GM18508 (cell line): Measurements from ENCODE around the gene ADAMTSL4.
"Not testable (repeated sequence)": the region's sequence is repeated elsewhere in the genome, so short reads cannot be mapped to it uniquely, and the experiment has no call there.

Experiments
- ATAC-seq: cut with Tn5 transposase; IDR thresholded peaks from one replicate; pipeline ENCODE4 v1.9.1; 2021; ENCODE audit warnings: moderate number of reproducible peaks; ENCODE audit not compliant: insufficient read depth, unreplicated experiment

Gene ADAMTSL4

DNA sequence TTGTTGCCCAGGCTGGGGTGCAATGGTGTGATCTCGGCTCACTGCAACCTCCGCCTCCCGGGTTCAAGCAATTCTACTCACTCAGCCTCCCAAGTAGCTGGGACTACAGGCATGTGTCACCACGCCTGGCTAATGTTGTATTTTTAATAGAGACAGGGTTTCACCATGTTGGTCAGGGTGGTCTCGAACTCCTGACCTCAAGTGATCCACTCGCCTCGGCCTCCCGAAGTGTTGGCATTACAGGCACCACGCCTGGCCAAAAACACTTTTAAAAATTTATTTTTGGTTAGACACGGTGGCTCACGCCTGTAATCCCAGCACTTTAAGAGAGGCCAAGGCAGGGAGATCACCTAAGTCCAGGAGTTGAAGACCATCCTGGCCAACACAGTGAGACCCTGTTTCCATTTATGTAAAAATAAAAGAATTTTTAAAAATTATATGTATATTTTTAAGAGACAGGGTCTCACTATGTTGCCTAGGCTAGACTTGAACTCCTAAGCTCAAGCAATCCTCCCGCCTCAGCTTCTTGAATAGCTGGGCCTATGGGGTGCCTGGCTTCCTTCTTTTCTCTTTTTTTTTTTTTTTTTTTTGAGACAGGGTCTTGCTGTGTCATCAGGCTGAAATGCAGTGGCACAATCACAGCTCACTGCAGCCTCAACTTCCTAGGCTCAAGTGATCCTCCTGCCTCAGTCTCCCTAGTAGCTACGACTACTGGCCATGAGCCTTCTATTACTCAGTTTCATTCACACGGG lies 16.2 kb downstream of the ADAMTSL4 start:
- not testable (repeated sequence) for ATAC-seq

- no peak for ATAC-seq
These were observed 17.6 kb downstream of the ADAMTSL4 start for GRCh38 chr1:150566589-150567340.

DNA sequence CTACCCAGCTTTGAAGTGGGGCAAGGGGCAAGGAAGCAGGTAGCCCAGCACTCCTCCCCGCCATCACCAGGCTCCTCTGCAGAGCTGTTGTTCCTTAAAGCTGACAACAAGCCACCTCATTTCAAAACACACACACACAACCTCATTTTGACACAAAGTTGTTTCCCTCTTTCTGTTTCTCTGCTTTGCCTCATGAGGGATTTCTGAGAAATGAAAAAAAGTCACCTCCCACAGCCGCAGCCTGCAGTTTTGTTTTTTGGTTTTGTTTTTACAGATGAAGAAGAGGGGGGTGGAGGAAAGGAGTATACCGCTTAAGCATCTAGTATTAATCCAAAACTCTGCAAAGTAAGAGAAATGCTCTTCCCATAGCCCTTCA lies 18.1 kb downstream of the ADAMTSL4 start:
- ATAC-seq, result no peak

DNA sequence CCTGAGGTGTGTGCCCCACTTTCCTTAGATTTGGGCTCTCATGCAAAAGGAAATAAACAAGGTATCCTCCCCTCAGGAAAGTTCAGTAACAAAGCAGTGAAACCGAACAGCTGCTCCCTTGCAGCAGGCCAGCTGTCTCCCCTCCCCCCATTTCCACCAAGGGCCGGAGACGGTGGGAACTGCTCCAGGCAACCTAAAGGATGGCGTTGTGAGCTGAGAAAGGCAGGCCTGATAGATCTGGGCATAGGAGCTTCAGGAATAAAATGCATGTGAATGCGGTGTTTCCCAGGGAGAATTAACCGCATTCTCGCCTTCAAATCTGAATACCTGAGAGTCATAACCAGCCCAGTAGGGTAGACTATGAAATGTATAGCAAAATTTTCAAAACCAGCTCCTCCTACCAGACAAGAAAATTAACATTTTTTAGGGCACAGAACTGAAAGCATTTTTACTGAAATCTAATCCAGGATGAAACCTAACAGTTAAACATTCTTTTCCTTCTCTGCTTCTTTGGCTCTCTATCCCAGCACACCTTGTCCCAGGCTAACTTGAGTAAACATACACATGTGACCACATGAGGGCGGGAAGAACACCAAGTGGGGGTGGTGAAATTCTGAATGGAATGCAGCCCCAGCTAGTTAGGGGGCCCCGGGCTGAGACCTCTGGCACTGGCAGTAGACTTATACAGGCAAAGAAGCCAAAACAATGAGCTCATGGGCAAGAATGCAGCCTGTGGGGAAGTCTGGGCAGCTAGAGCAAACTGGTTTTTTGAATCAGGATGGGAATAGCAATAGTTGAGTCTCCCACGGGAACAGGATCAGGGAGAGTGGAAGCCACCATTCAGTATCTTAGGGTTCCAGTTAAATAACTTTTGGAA lies 18.7 kb downstream of the ADAMTSL4 start:
- ATAC-seq, result no peak

DNA sequence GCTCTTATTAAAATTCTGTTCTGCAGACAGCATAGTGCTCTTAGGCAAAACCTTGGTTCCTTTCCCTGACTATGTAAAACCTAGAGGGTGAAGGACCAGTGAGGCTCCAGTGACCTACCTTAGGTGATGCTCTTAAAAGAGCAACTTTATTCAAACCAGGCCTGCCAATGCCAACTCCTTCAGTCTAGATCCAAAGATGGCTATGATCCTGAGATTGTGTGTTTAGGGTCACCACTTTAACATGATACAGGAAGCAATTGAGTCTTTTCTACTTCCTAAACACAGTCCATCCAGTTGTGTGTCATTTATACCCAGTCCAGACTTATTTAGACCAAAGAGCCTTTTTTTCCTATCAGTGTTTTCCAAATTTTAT lies 19.4 kb downstream of the ADAMTSL4 start:
- no peak for ATAC-seq

- no peak for ATAC-seq
These were observed 23.9 kb downstream of the ADAMTSL4 start for GRCh38 chr1:150572918-150573647.

DNA sequence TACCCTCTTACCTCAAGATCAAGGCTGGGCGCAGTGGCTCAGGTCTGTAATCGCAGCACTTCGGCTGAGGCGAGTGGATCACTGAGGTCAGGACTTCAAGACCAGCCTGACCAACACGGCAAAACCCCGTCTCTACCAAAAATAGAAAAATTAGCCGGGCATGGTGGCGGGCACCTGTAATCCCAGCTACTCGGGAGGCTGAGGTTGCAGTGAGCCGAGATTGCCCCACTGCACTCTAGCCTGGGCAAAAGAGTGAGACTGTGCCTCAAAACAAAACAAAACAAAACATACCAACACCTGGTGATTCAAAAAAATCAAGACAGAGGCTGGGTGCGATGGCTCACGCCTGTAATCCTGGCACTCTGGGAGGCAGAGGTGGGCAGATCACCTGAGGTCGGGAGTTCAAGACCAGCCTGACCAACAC lies 24.5 kb downstream of the ADAMTSL4 start:
- ATAC-seq, result not testable (repeated sequence)

GRCh38 chr1:150574260-150575071 lies 25.3 kb downstream of the ADAMTSL4 start:
- ATAC-seq, result no peak

- ATAC-seq, result no peak
These were observed 25.9 kb downstream of the ADAMTSL4 start for GRCh38 chr1:150575072-150575489.

GRCh38 chr1:150575518-150576366 lies 26.5 kb downstream of the ADAMTSL4 start:
- no peak for ATAC-seq

GRCh38 chr1:150576367-150576711 lies 27.1 kb downstream of the ADAMTSL4 start:
- no peak for ATAC-seq

GRCh38 chr1:150576794-150577556 lies 27.8 kb downstream of the ADAMTSL4 start:
- no peak for ATAC-seq

DNA sequence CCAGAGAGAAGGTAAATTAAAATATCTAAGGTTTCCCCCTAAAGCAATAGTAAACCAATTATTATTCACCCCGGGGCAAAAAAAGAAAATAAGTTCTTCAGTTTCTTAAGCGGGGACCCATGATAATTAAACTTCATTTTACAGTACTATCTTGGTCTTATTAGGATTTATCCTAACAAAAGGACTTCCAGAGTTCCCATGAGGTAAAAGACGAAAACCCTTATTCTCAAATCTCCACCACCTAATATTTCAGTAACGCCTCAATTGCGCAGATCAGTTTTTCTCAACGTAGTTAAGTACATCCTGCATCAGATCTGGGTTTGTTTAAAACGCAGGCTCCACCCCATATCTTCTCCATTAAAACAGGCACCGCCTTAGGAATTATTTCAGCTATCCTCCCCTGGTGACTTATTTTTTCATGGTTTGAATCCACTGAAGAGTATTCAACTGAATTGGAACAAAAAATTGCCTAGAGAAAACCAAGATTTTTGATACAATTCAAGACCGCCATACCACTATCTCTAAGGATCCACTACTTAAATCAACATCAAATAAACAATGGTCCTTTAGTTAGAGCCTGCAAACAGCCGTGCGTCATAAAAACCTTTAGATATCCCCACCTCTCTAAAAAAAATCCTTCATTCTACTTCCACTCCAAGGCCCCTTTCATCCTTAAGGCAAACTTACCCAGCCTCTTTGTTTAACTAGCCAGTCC lies 28.5 kb downstream of the ADAMTSL4 start:
- ATAC-seq, result no peak

DNA sequence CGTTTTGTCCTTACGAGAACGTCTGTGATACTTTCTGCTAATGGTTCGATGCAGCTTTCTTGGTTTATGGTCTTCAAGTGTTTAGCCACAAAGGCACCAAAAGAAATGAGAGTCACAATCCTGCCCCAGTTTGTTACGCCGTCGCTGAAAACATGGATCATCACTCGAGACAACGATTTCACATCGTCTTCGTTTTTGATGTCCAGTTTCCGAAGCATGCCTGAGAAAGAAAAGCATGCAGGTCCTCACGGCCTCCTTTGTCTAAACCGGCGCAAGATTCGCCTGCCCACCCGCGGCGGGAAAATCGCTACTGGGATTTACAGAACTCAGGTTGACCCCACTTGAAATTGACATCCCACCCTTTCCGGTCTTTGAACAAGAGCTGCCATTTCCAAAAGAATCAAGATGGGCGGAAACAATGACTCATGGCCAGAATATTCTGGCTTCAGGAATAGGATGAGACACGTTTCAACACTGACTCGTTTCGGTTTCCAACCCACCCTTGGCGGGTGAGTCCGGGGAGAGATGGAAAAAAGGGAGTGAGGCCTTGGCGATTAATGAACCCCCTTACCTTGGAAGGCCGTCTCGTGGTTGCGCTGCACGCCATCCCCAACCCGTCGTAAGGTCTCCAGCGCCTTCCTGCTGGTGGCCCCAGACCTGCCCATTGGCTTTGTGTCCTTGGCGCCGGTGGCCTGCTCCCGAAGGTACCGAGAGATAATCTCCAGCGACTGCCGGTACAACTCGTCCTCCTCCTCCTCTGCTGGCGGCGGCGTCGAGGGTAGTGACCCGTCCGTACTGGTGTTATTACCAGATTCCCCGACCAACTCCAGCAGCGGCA lies 29.3 kb downstream of the ADAMTSL4 start:
- no peak for ATAC-seq

DNA sequence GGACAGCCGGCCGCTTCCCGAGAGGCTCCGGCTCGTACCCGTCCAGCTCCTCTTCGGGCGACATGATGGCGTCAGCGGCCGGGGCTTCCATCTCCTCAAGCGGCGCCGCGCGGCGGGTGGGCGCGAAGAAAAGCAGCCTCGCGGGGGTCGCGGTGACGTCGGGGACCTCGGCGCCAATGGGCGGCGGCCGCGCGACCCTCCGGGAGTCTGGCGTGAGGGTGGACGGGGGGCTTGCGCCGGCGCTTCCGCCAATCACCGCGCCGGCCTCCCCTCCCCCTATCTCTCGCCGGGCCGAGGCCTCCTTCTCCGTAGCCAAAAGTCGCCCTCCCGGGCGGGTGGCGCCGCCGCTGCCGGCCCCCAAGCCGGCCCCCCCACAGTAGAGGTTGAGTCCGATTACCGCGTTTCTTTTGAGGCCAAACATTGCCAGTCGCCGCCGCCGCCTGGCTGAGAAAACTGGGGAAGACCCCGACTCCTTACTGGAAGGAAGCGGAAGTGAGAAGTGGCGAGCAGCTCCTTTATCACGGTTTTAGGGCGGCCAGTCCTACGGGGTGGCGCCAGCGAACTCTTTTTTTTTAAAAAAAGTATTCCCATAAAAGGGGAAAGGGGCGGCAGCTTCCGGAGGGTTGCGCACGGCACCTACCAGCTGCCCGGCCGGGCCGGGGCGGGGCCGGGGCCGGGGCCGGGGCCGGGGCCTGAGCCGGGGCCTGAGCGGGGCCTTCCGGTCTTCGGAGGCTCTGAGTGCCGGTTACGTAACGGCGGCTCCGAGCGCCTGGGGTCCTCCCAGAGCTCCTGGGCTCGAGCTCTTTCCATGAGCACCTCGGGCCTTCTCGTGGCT lies 30.1 kb downstream of the ADAMTSL4 start, which contains the start of gene MCL1:
Gene MCL1, minus strand, starts transcription at position 501 of the 835 bp plus-strand sequence. Its CDS starts 80 bp downstream, at position 421.
- peak; percentile 82 for ATAC-seq
